HEK293 (cell line): ENCODE results near the gene CISD2.
"Not testable (repeated sequence)": the region's sequence is repeated elsewhere in the genome, so short reads cannot be mapped to it uniquely, and the experiment has no call there.

Experiments
- CTCF ChIA-PET: fragments of 350-600 bp; formaldehyde crosslinking; extraction: SDS; loops from one replicate; lab custom pipeline; 2021; ENCODE audit warnings: antibody characterized with exemption; lab: Yijun Ruan, JAX
- POLR2A ChIA-PET: fragments of 300-600 bp; formaldehyde crosslinking; extraction: SDS; loops from one replicate; lab custom pipeline; 2020; ENCODE audit warnings: antibody characterized with exemption, inconsistent platforms; lab: Yijun Ruan, JAX
- H3K27ac ChIP-seq: fragments of 200-500 bp; sonication (Bioruptor generic); 2 replicates; pipeline ENCODE4 v1.5.1; 2014; ENCODE audit warnings: low read depth, low read length, control low read depth, inconsistent platforms; ENCODE audit errors: extremely low read depth
- H3K36me3 ChIP-seq, 2 experiments: fragments of 200-500 bp in 1 of 2; sonication (Bioruptor generic) in 1 of 2; 1 replicate in 1 of 2; 2 replicates in 1 of 2; pipeline ENCODE4 v1.5.1; 2014 to 2017; ENCODE audit warnings: inconsistent platforms in 2 of 2, low read length in 2 of 2; ENCODE audit not compliant: control insufficient read depth in 2 of 2, insufficient read depth in 1 of 2
- H3K4me1 ChIP-seq: fragments of 200-500 bp; sonication (Bioruptor generic); 2 replicates; pipeline ENCODE4 v1.5.1; 2014; ENCODE audit warnings: mild to moderate bottlenecking, low read length, inconsistent platforms; ENCODE audit not compliant: control insufficient read depth, insufficient read depth
- H3K4me3 ChIP-seq: 2 replicates; pipeline ENCODE4 v1.5.1; 2011; ENCODE audit warnings: low read depth, mild to moderate bottlenecking, control low read depth, low read length, moderate library complexity
- H3K9me3 ChIP-seq: fragments of 200-500 bp; sonication (Bioruptor generic); 2 replicates; pipeline ENCODE4 v1.5.1; 2014; ENCODE audit warnings: low read depth, low read length, inconsistent platforms; ENCODE audit not compliant: control insufficient read depth, insufficient read depth
- MYNN ChIP-seq: fragments of 450-650 bp; formaldehyde crosslinking; IDR thresholded peaks from 2 replicates; pipeline ENCODE4 v1.5.1; 2016; ENCODE audit warnings: missing biosample characterization, missing genetic modification characterization, borderline replicate concordance
- SP2 ChIP-seq: fragments of 450-650 bp; formaldehyde crosslinking; IDR thresholded peaks from 2 replicates; pipeline ENCODE4 v1.5.1; 2016; ENCODE audit warnings: missing biosample characterization, missing genetic modification characterization
- TCF7L2 ChIP-seq: IDR thresholded peaks from 2 replicates; pipeline ENCODE4 v1.6.1; 2011; ENCODE audit warnings: low read depth, mild to moderate bottlenecking, inconsistent platforms, low read length, moderate library complexity, borderline replicate concordance
- ZNF133 ChIP-seq: fragments of 450-650 bp; formaldehyde crosslinking; IDR thresholded peaks from 2 replicates; pipeline ENCODE4 v1.5.1; 2016; ENCODE audit warnings: missing biosample characterization, missing genetic modification characterization
- ZNF148 ChIP-seq: fragments of 450-650 bp; formaldehyde crosslinking; IDR thresholded peaks from 2 replicates; pipeline ENCODE4 v1.5.0; 2017; ENCODE audit warnings: missing biosample characterization, missing genetic modification characterization, borderline replicate concordance
- ZNF16 ChIP-seq: fragments of 450-650 bp; formaldehyde crosslinking; IDR thresholded peaks from 2 replicates; pipeline ENCODE4 v1.5.1; 2016; ENCODE audit warnings: low read depth, missing biosample characterization, missing genetic modification characterization
- ZNF266 ChIP-seq: fragments of 450-650 bp; formaldehyde crosslinking; IDR thresholded peaks from 2 replicates; pipeline ENCODE4 v1.5.1; 2016; ENCODE audit warnings: missing biosample characterization, missing genetic modification characterization, low read depth
- ZNF354C ChIP-seq: fragments of 450-650 bp; formaldehyde crosslinking; IDR thresholded peaks from 2 replicates; pipeline ENCODE4 v1.5.1; 2016; ENCODE audit warnings: missing biosample characterization, missing genetic modification characterization, low read depth, borderline replicate concordance
- ZNF48 ChIP-seq: fragments of 450-650 bp; formaldehyde crosslinking; IDR thresholded peaks from 2 replicates; pipeline ENCODE4 v1.5.1; 2016; ENCODE audit warnings: missing biosample characterization, missing genetic modification characterization
- ZNF596 ChIP-seq: fragments of 450-650 bp; IDR thresholded peaks from 2 replicates; pipeline ENCODE4 v1.5.0; 2018; ENCODE audit warnings: missing biosample characterization, mild to moderate bottlenecking, missing genetic modification characterization, moderate library complexity
- ZNF660 ChIP-seq: fragments of 450-650 bp; IDR thresholded peaks from 2 replicates; pipeline ENCODE4 v1.5.1; 2018; ENCODE audit warnings: missing biosample characterization, mild to moderate bottlenecking, missing genetic modification characterization
- TF ChIP-seq, protein P1 (sequence below): fragments of 450-650 bp; formaldehyde crosslinking; conservative IDR thresholded peaks from 2 replicates; pipeline ENCODE4 v1.5.1; 2016; ENCODE audit warnings: low read depth, missing biosample characterization, missing genetic modification characterization
- TF ChIP-seq, protein P2 (sequence below): fragments of 450-650 bp; formaldehyde crosslinking; IDR thresholded peaks from 2 replicates; pipeline ENCODE4 v1.5.1; 2016; ENCODE audit warnings: missing biosample characterization, missing genetic modification characterization
- TF ChIP-seq, protein P3 (sequence below): fragments of 450-650 bp; IDR thresholded peaks from 2 replicates; pipeline ENCODE4 v1.5.1; 2018; ENCODE audit warnings: missing biosample characterization, missing genetic modification characterization
- TF ChIP-seq, protein P4 (sequence below): fragments of 450-650 bp; formaldehyde crosslinking; IDR thresholded peaks from 2 replicates; pipeline ENCODE4 v1.5.1; 2017; ENCODE audit warnings: missing biosample characterization, missing genetic modification characterization

The CISD2 gene

DNA sequence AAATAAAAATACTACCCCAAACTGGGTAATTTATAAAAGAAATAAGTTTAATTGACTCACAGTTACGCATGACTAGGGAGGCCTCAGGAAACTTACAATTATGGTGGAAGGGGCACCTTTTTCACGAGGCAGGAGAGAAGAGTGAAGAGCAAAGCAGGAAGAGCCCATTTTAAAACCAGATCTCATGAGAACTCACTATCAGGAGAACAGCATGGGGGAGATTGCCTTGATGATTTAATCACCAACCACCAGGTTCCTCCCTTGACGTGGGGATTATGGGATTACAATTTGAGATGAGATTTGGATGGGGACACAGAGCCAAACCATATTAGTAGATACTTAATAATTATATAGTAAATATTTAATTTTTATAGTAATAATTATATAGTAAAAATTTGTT is 10.1 kb downstream of the CISD2 start (continued):
- TF ChIP-seq, protein P1, sequence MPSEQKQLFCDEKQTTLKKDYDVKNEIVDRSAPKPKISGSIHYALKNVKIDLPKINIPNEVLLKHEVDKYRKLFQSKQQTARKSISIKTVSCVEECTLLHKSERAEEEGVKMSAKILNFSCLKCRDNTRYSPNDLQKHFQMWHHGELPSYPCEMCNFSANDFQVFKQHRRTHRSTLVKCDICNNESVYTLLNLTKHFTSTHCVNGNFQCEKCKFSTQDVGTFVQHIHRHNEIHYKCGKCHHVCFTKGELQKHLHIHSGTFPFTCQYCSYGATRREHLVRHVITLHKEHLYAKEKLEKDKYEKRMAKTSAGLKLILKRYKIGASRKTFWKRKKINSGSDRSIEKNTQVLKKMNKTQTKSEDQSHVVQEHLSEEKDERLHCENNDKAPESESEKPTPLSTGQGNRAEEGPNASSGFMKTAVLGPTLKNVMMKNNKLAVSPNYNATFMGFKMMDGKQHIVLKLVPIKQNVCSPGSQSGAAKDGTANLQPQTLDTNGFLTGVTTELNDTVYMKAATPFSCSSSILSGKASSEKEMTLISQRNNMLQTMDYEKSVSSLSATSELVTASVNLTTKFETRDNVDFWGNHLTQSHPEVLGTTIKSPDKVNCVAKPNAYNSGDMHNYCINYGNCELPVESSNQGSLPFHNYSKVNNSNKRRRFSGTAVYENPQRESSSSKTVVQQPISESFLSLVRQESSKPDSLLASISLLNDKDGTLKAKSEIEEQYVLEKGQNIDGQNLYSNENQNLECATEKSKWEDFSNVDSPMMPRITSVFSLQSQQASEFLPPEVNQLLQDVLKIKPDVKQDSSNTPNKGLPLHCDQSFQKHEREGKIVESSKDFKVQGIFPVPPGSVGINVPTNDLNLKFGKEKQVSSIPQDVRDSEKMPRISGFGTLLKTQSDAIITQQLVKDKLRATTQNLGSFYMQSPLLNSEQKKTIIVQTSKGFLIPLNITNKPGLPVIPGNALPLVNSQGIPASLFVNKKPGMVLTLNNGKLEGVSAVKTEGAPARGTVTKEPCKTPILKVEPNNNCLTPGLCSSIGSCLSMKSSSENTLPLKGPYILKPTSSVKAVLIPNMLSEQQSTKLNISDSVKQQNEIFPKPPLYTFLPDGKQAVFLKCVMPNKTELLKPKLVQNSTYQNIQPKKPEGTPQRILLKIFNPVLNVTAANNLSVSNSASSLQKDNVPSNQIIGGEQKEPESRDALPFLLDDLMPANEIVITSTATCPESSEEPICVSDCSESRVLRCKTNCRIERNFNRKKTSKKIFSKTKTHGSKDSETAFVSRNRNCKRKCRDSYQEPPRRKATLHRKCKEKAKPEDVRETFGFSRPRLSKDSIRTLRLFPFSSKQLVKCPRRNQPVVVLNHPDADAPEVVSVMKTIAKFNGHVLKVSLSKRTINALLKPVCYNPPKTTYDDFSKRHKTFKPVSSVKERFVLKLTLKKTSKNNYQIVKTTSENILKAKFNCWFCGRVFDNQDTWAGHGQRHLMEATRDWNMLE = no peak
- TF ChIP-seq ZNF133 (tag by site-specific recombination) (no peak), ZNF16 (tag by site-specific recombination) (no peak), ZNF596 (no peak), ZNF354C (tag by site-specific recombination) (no peak), MYNN (tag by site-specific recombination) (no peak), ZNF660 (tag by site-specific recombination) (no peak), TCF7L2 (no peak), SP2 (tag by site-specific recombination) (no peak)
- TF ChIP-seq, protein P2, sequence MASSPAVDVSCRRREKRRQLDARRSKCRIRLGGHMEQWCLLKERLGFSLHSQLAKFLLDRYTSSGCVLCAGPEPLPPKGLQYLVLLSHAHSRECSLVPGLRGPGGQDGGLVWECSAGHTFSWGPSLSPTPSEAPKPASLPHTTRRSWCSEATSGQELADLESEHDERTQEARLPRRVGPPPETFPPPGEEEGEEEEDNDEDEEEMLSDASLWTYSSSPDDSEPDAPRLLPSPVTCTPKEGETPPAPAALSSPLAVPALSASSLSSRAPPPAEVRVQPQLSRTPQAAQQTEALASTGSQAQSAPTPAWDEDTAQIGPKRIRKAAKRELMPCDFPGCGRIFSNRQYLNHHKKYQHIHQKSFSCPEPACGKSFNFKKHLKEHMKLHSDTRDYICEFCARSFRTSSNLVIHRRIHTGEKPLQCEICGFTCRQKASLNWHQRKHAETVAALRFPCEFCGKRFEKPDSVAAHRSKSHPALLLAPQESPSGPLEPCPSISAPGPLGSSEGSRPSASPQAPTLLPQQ = no peak
- TF ChIP-seq, protein P3, sequence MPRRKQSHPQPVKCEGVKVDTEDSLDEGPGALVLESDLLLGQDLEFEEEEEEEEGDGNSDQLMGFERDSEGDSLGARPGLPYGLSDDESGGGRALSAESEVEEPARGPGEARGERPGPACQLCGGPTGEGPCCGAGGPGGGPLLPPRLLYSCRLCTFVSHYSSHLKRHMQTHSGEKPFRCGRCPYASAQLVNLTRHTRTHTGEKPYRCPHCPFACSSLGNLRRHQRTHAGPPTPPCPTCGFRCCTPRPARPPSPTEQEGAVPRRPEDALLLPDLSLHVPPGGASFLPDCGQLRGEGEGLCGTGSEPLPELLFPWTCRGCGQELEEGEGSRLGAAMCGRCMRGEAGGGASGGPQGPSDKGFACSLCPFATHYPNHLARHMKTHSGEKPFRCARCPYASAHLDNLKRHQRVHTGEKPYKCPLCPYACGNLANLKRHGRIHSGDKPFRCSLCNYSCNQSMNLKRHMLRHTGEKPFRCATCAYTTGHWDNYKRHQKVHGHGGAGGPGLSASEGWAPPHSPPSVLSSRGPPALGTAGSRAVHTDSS (tag by site-specific recombination) = no peak
- TF ChIP-seq, protein P4, sequence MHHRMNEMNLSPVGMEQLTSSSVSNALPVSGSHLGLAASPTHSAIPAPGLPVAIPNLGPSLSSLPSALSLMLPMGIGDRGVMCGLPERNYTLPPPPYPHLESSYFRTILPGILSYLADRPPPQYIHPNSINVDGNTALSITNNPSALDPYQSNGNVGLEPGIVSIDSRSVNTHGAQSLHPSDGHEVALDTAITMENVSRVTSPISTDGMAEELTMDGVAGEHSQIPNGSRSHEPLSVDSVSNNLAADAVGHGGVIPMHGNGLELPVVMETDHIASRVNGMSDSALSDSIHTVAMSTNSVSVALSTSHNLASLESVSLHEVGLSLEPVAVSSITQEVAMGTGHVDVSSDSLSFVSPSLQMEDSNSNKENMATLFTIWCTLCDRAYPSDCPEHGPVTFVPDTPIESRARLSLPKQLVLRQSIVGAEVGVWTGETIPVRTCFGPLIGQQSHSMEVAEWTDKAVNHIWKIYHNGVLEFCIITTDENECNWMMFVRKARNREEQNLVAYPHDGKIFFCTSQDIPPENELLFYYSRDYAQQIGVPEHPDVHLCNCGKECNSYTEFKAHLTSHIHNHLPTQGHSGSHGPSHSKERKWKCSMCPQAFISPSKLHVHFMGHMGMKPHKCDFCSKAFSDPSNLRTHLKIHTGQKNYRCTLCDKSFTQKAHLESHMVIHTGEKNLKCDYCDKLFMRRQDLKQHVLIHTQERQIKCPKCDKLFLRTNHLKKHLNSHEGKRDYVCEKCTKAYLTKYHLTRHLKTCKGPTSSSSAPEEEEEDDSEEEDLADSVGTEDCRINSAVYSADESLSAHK (tag by site-specific recombination) = no peak

DNA sequence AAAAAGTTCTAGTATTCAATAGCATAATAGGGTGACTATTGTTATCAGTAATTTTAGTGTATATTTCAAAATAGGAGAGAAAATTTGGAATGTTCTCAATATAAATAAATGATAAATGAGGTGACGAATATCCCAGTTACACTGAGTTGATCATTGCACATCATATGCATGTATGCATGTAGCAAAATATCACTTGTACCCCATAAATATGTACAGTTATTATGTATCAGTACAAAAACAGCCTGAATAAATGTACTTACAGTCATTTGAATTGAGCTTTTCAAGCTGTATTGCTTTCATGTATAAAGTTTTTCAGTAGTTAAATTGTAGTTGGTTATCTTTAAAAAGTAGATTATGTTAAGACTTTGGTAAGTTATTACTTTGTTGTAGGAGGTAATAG is 12.6 kb downstream of the CISD2 start:
- POLR2A ChIA-PET = interaction anchor here (1.6 kb wide), 1 partner anchor 54 kb away, joined by 3 read pairs; the partner anchor contains the start of gene UBE2D3

GRCh38 chr4:102883278-102883677 is 14.5 kb downstream of the CISD2 start:
- H3K4me1 ChIP-seq = no peaks in the 10 kb centered on the region
- H3K9me3 ChIP-seq = no peaks in the 10 kb centered on the region
- no peak overlapping the region for H3K4me3 ChIP-seq
- H3K27ac ChIP-seq = no peak overlapping the region
- peak; percentile 55; the same call in 1 of the 2 replicates for TF ChIP-seq ZNF266 (tag by site-specific recombination)
- TF ChIP-seq ZNF148 = no peak
- H3K36me3 ChIP-seq = peaks cover 0 to 8% of the 10 kb centered on the region in 2 experiments; a peak in 1 of 3 replicates
- ChIA-PET POLR2A (interaction anchor here (1.5 kb wide), 1 partner anchor 14 kb away, joined by 3 read pairs; no protein-coding TSS in a partner anchor), CTCF (no interaction called here)

More for the DNA sequence above, 12.6 kb downstream of the CISD2 start:
- no peak overlapping the region for H3K27ac ChIP-seq
- H3K4me3 ChIP-seq = no peak overlapping the region
- CTCF ChIA-PET = no interaction called here
- no peaks in the 10 kb centered on the region for H3K9me3 ChIP-seq
- TF ChIP-seq ZNF48 (tag by site-specific recombination) = no peak
- H3K4me1 ChIP-seq = no peaks in the 10 kb centered on the region
- peaks cover 0 to 22% of the 10 kb centered on the region in 2 experiments; a peak in 1 of 3 replicates for H3K36me3 ChIP-seq

DNA sequence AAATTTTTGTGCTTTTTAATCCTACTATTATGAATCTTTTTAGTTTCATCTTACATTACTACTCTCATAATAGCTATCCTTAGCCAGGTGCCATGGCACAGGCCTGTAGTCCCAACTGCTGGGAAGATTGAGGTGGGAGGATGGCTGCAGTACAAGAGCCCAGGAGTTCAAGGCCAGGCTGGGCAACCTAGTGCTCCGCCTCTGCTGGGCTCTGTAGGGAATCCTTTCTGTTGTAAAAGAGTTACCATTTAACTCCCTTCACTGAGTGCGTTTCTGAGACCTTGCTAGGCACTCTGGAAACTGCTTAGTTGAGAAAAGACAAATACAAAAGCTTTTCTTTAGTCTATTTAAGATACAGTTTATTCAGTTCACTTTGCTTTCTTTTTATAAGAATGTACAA is 19.8 kb downstream of the CISD2 start:
- H3K36me3 ChIP-seq, CTCF ChIA-PET, POLR2A ChIA-PET, H3K4me1 ChIP-seq, H3K4me3 ChIP-seq, H3K9me3 ChIP-seq, H3K27ac ChIP-seq: not testable (repeated sequence)
